H1 (cell line): Measurements from ENCODE around the gene KEL. TPM values are rescaled to one million over a fixed set of nuclear protein-coding genes. Genes with fewer than 3 reads are reported as not detected.

Experiments used
- ATF2 ChIP-seq: IDR thresholded peaks from 2 replicates; pipeline ENCODE4 v1.6.1; 2012; ENCODE audit warnings: low read length, inconsistent platforms
- CHD7 ChIP-seq: fragments of 300-600 bp; sonication (generic); IDR thresholded peaks from 2 replicates; pipeline ENCODE4 v1.7.1; 2012; ENCODE audit warnings: low read length, moderate library complexity, mild to moderate bottlenecking, inconsistent platforms; ENCODE audit not compliant: insufficient replicate concordance
- HDAC2 ChIP-seq, 2 experiments: fragments of 300-600 bp in 1 of 2; sonication (generic) in 1 of 2; IDR thresholded peaks; 2 replicates each; pipeline ENCODE4 v1.6.1; 2011 to 2012; ENCODE audit warnings: low read depth in 2 of 2, low read length in 2 of 2, mild to moderate bottlenecking in 2 of 2, moderate library complexity in 2 of 2, borderline replicate concordance in 1 of 2, inconsistent platforms in 1 of 2
- KDM4A ChIP-seq: IDR thresholded peaks from one replicate; pipeline ENCODE4 v1.7.1; 2012; ENCODE audit warnings: low read depth, mild to moderate bottlenecking, moderate library complexity, low read length, inconsistent platforms; ENCODE audit not compliant: severe bottlenecking
- POLR2A ChIP-seq, 2 experiments: IDR thresholded peaks; 1 replicate in 1 of 2; 2 replicates in 1 of 2; pipeline ENCODE4 v1.6.1; 2011; ENCODE audit warnings: low read depth in 2 of 2, low read length in 2 of 2, mild to moderate bottlenecking in 2 of 2; ENCODE audit errors: control extremely low read depth in 1 of 2
- POU5F1 ChIP-seq: IDR thresholded peaks from 2 replicates; pipeline ENCODE4 v1.6.1; 2011; ENCODE audit warnings: low read depth, mild to moderate bottlenecking, low read length, moderate library complexity
- RFX5 ChIP-seq: IDR thresholded peaks from 2 replicates; pipeline ENCODE4 v1.6.1; 2011; ENCODE audit warnings: low read depth, low read length, improper control_type of control experiment, borderline replicate concordance
- SAP30 ChIP-seq: fragments of 300-600 bp; sonication (generic); IDR thresholded peaks from 2 replicates; pipeline ENCODE4 v1.7.1; 2012; ENCODE audit warnings: low read length, moderate library complexity, mild to moderate bottlenecking, inconsistent platforms; ENCODE audit not compliant: insufficient read depth, insufficient replicate concordance
- TCF12 ChIP-seq: IDR thresholded peaks from 2 replicates; pipeline ENCODE4 v1.6.1; 2011; ENCODE audit warnings: low read depth, mild to moderate bottlenecking, low read length
- YY1 ChIP-seq: IDR thresholded peaks from 2 replicates; pipeline ENCODE4 v1.6.1; 2011; ENCODE audit warnings: low read depth, mild to moderate bottlenecking, low read length
- polyA plus RNA-seq, 7 experiments: library from polyadenylated mRNA; depleted of rRNA in 3 of 7; stranded (reverse) in 5 of 7; unstranded in 2 of 7; fragments of >200 nt in 5 of 7; fragments of 200-250 nt in 2 of 7; gene quantifications; 1 replicate in 5 of 7; 2 replicates in 1 of 7; 4 replicates in 1 of 7; pipeline versions ENCODE4 v1.2.1 to v1.2.3, GENCODE V29; 2011 to 2013; ENCODE audit warnings: missing spikeins in 2 of 7, mixed read lengths in 2 of 7
- total RNA-seq: library from RNA; stranded (reverse); fragmentation: NEBNext Ultra II Directional; extraction: Animal tissue kit (Norgen Biotek cat#: 25700); gene quantifications from 2 replicates; pipeline ENCODE4 v1.2.1, GENCODE V29; 2021

Gene KEL
- total and polyA plus RNA-seq, 2 of the 8 experiments (the other 6 are each of a cell fraction or from before 2014, with no cell fraction given): 1.8 to 1.9 TPM

DNA sequence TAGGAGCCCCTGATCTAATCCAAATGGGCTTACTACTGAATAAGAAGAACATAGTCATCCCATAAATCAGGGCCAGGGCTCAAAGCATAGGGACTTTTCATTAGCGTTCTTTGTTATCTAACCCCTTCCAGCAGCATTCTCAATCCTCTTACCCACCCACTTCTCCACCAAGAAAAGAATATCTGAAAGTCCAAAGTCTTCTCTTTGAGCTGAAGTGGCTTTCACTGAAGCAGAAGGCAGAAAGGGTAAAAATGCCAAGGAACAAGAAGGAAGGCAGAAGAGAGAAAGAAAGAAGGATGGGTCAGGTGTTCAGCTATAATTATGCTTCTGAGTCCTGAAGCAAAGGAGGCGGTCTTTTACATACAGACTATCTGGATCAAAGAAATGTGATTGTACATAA, 38.8 kb downstream of the KEL start (continued):
- TF ChIP-seq CHD7 (no peak), KDM4A (no peak), POLR2A (IDR thresholded peaks at IDR 0.05; ENCODE audit: control extremely low read depth in 1 of 2, low read depth in 2 of 2, low read length in 2 of 2) (no peak), POU5F1 (no peak), ATF2 (no peak), SAP30 (no peak), TCF12 (no peak), YY1 (no peak), HDAC2 (IDR thresholded peaks at IDR 0.05; ENCODE audit: borderline replicate concordance in 1 of 2, low read depth in 2 of 2, low read length in 2 of 2) (no peak), RFX5 (no peak)
